SHP77 treated with DMSO at 0.1 percent for 48 hours (cell line): ENCODE measurements around the gene STX8.

Source experiments
- DNase-seq: peaks from one replicate; lab custom pipeline; 2025; lab: John Stamatoyannopoulos, UW

Gene STX8

GRCh38 chr17:9226794-9227135 is 348.9 kb downstream of the STX8 start:
- no peak for DNase-seq

GRCh38 chr17:9226130-9226793 is 349.4 kb downstream of the STX8 start:
- no peak for DNase-seq

GRCh38 chr17:9225305-9226101 is 350.1 kb downstream of the STX8 start:
- no peak for DNase-seq

- no peak for DNase-seq
These were observed 351.1 kb downstream of the STX8 start for GRCh38 chr17:9224485-9224884.

GRCh38 chr17:9223531-9223930 is 352.1 kb downstream of the STX8 start:
- DNase-seq = no peak

- DNase-seq = no peak
These were observed 353.8 kb downstream of the STX8 start for GRCh38 chr17:9221922-9222180.

GRCh38 chr17:9221147-9221921 is 354.3 kb downstream of the STX8 start:
- no peak for DNase-seq

- no peak for DNase-seq
These were observed 355.0 kb downstream of the STX8 start for GRCh38 chr17:9220398-9221146.

- no peak for DNase-seq
These were observed 355.8 kb downstream of the STX8 start for GRCh38 chr17:9219631-9220397.

- no peak for DNase-seq
These were observed 356.7 kb downstream of the STX8 start for GRCh38 chr17:9218911-9219310.

- no peak for DNase-seq
These were observed 357.5 kb downstream of the STX8 start for GRCh38 chr17:9218064-9218635.

GRCh38 chr17:9217151-9218056 is 358.2 kb downstream of the STX8 start:
- no peak for DNase-seq

GRCh38 chr17:9215465-9215864 is 360.2 kb downstream of the STX8 start:
- no peak for DNase-seq

- no peak for DNase-seq
These were observed 362.3 kb downstream of the STX8 start for GRCh38 chr17:9213303-9213640.

- no peak for DNase-seq
These were observed 363.0 kb downstream of the STX8 start for GRCh38 chr17:9212376-9213302.

GRCh38 chr17:9211133-9211765 is 364.4 kb downstream of the STX8 start:
- DNase-seq = no peak

- DNase-seq = no peak
These were observed 365.7 kb downstream of the STX8 start for GRCh38 chr17:9209781-9210370.

GRCh38 chr17:9209347-9209746 is 366.3 kb downstream of the STX8 start:
- no peak for DNase-seq
